GM10847 (cell line): ENCODE results near the gene PEX16.

Source experiments
- POLR2A ChIP-seq: IDR thresholded peaks from 2 replicates; pipeline ENCODE4 v1.6.1; 2011; ENCODE audit not compliant: insufficient read length; ENCODE audit errors: extremely low read depth

PEX16 gene

GRCh38 chr11:45924927-45925326 lies 7.2 kb upstream of the PEX16 start:
- no peak for TF ChIP-seq POLR2A

- no peak for TF ChIP-seq POLR2A
These were observed 6.6 kb upstream of the PEX16 start for GRCh38 chr11:45924036-45924915.

- TF ChIP-seq POLR2A = no peak
These were observed 4.9 kb upstream of the PEX16 start, which contains the start of gene LARGE2 for GRCh38 chr11:45922425-45923082. TSS of gene LARGE2 (plus strand) at chr11:45922656. CDS start at chr11:45922883, 227 bp downstream.

DNA sequence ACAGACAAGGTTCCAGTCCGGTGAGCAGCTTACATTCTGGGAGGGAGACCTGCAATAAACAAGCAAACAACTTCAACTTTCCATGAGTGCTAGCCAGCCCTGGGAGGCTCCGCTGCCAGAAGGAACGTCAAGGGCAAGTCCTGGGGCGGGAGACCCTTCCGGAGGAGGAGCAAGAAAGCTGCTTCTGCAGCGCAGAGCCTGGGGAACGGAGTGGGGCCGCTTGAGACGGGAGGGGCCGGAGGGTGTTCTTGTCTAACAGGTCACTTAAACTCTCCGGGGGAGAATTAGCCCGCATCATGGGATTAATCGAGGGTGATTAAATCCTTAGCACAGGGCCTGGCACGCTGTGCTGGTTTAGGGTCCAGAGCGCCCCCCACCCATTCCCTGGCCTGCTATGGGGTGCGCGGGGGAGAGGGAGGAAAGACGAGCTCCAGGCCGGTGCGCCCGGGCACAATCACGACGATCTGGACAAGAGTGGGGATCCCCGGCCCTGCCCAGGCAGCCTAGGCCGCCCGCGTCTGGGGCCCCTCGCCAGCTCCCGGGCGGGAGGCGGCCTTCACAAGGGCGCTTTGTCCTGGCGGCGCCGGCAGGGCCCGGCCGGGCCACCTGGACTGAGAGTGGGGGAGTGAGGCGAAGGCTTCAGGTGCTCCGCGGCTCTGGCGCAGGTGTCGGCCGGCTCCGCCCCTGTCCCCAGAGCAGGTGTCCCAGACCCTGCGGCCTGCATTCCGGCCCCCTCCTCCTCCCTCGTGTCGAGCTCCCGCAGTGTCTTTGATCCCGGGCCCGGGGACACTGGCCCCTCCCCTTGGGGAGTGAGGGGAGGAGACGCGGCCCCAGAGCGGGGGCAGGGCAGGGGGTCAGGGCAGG lies 4.1 kb upstream of the PEX16 start:
- no peak for TF ChIP-seq POLR2A

GRCh38 chr11:45920531-45921477 lies 3.1 kb upstream of the PEX16 start:
- TF ChIP-seq POLR2A = no peak

DNA sequence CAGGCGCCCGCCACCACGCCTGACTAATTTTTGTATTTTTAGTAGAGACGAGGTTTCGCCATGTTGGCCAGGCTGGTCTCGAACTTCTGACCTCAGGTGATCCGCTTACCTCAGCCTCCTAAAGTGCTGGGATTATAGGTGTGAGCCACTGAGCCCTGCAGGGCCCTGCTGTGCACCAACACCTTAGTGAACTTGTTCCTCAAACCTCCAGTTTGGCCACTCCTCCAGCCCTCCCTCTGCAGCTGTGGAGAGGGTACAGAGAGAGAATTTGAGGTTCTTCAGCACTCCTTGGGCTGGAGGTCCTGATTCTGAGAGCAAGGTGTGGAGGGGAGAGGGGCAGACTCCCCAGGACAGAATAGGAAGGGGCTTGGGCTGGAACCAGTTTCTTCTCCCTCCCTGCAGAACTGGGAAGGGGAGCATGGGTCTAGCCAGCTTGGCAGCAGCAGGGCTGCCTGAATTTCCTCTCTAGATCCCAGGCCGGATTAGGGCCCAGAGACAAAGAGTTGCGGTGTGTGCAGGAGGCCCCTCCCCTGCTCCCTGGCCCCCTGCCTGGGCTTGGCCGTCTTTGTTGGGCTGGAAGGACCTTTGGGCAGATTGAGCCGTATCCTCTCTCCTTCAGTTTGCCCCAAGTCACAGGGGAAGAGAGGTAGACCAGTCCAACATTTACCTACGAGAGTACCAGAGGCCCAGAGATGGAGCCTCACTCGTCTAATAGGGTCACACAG lies 2.3 kb upstream of the PEX16 start:
- no peak for TF ChIP-seq POLR2A

- no peak for TF ChIP-seq POLR2A
These were observed 1.4 kb upstream of the PEX16 start for GRCh38 chr11:45918962-45919675.

DNA sequence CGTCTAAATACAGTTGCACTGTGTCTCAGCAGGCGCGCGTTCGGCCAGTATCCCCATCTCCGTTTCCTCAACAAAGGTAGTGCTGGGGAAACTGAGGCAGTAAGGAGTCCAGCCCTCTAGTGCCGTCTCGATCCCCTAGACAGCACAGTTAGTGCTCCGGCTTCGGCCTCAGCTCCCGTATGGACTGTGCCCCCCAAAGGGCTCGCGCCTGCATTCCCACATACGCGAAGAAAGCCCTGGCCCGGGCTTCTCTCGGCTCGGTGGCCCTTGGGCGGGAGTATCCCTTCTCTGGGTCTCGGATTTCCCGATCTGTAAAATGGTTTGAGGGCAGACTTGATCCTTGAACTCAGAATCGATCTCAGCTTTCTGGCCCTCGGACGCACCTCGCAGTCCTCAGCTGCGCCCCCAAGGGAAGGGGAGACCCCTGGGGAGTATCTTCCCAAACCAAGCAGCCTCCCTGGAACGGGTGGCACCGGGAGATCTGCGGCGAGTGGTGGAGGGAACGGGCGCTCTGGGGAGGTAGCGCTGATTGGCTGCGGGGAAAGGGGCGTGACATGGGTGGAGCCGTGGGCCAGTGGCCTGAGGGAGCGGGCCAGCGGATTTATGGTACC lies 759 bp upstream of the PEX16 start:
- TF ChIP-seq POLR2A = peak; percentile 31

DNA sequence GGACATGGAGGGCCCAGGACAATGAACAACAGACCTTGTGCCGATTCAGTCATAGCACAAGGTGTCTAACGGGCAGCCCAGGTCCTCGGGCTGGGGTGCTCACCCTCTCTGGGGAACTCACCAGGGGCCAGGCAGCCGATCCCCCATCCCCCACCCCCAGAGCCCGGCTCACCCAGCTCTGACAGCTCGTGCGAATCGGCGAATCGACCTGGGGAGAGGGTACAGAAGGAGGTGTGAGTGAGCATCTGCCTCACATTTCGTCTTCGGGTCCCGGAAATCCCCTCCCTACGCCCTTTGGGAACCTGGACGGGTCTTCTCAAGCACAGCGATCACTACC lies 423 bp downstream of the PEX16 start:
- TF ChIP-seq POLR2A = no peak

GRCh38 chr11:45915446-45915845 lies 2.2 kb downstream of the PEX16 start:
- no peak for TF ChIP-seq POLR2A

GRCh38 chr11:45913942-45914635 lies 3.6 kb downstream of the PEX16 start:
- no peak for TF ChIP-seq POLR2A

GRCh38 chr11:45913514-45913913 lies 4.2 kb downstream of the PEX16 start:
- TF ChIP-seq POLR2A = no peak
